Fibroblast of villous mesenchyme (primary cell): Measurements from ENCODE around the gene ROBO3. TPM values are rescaled to one million over a fixed set of nuclear protein-coding genes. Genes with fewer than 3 reads are reported as not detected.

Experiments
- DNase-seq: peaks from one replicate; pipeline ENCODE4 v3.0.0-alpha.2; 2010; ENCODE audit warnings: low read depth
- H3K4me3 ChIP-seq: 2 replicates; pipeline ENCODE4 v1.5.1; 2011; ENCODE audit warnings: low read depth, mild to moderate bottlenecking, low read length
- total RNA-seq: library from RNA; depleted of rRNA; stranded (reverse); fragments of >200 nt; gene quantifications from 2 replicates; pipeline ENCODE4 v1.2.3, GENCODE V29; 2012
- TF ChIP-seq, protein P1 (sequence below): IDR thresholded peaks from 2 replicates; pipeline ENCODE4 v1.5.1; 2012; ENCODE audit warnings: low read depth, mild to moderate bottlenecking, low read length; ENCODE audit not compliant: insufficient read depth

The ROBO3 gene
- total RNA-seq, 1 donor: 6.5 TPM

GRCh38 chr11:124864176-124864891 is 898 bp upstream of the ROBO3 start:
- TF ChIP-seq, protein P1, sequence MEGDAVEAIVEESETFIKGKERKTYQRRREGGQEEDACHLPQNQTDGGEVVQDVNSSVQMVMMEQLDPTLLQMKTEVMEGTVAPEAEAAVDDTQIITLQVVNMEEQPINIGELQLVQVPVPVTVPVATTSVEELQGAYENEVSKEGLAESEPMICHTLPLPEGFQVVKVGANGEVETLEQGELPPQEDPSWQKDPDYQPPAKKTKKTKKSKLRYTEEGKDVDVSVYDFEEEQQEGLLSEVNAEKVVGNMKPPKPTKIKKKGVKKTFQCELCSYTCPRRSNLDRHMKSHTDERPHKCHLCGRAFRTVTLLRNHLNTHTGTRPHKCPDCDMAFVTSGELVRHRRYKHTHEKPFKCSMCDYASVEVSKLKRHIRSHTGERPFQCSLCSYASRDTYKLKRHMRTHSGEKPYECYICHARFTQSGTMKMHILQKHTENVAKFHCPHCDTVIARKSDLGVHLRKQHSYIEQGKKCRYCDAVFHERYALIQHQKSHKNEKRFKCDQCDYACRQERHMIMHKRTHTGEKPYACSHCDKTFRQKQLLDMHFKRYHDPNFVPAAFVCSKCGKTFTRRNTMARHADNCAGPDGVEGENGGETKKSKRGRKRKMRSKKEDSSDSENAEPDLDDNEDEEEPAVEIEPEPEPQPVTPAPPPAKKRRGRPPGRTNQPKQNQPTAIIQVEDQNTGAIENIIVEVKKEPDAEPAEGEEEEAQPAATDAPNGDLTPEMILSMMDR: no peak
- H3K4me3 ChIP-seq: no peak overlapping the region
- DNase-seq: no peak

GRCh38 chr11:124864892-124865180 is 396 bp upstream of the ROBO3 start:
- H3K4me3 ChIP-seq: no peak overlapping the region
- DNase-seq: no peak
- TF ChIP-seq, protein P1: no peak

DNA sequence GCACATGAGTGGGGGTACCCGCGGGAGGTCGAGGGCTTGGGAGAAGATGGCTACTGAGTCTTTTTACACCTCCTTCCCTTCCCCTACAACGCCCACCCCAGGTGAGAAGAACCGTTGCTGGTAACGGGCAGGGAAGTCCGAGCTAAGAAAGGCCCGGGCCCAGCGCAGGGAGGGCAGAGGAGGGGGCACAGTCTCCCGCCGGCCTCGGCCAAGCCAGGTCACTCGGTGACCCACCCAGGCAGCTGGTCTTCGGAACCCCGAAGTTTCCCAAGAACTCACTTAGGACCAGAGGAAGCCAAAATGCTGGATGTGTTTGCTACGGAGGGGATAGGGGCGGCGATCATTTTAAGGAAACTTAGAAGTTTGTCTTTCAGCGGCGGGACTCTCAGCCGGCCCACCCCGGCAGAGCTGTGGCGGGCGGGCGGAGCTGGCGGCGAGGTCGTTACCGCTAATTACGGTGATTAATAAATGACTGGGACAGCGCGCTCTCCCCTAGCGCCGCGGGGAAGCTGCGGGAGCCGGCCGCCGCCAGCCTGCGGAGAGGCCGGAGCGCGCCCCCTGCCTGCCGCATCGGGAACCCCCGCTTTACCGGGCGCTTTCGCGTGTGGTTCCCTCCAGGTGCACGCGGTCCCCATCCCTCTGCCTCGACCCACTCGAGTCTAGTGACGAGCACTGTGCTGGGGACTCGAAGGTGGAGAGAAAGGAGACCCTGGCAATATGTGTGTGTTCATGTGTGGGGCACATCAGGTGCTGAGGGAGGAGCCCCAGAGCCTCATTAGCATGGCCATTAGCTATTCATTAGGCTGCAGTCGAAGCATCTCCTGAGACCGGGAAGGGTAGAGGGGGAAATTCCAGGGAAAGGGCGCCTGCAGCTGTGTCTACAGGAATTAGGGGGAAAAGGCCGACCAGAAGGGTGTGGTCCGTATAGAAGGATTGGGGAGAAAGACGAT is 945 bp downstream of the ROBO3 start:
- H3K4me3 ChIP-seq: peak overlapping the region; percentile 27
- TF ChIP-seq, protein P1: peak; percentile 87
- DNase-seq: peak; percentile 37

DNA sequence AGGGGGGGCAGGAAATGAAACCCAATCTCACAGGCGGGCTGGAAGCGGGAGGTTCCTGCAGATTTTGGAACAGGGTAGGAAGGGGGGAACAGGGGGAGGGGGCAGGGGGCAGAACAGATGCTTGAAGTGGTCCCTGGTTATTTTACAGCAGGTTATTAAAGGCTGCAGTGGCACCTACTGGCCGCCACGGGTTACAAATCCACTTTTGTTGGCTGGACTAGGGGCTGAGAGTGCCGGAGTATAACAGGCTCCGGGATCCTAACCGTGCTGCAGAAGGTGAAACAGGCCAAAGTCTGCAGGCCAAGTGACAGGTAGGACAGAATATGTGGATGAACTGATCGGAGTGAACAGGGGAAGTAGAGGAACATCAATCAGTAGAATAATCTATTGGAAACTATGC is 2.5 kb downstream of the ROBO3 start:
- H3K4me3 ChIP-seq: no peak overlapping the region
- TF ChIP-seq, protein P1: peak; percentile 47
- DNase-seq: peak; percentile 26

GRCh38 chr11:124868331-124869274 is 3.4 kb downstream of the ROBO3 start:
- TF ChIP-seq, protein P1: no peak
- no peak for DNase-seq
- no peak overlapping the region for H3K4me3 ChIP-seq

- TF ChIP-seq, protein P1: no peak
- DNase-seq: no peak
- no peak overlapping the region for H3K4me3 ChIP-seq
Observed at GRCh38 chr11:124869331-124869730, 4.1 kb downstream of the ROBO3 start.
